B cell (primary cell): Measurements from ENCODE around the gene TENM4. TPM values are rescaled to one million over a fixed set of nuclear protein-coding genes. Genes with fewer than 3 reads are reported as not detected.

Experiments
- ATAC-seq: fragments of 200-7000 bp; cut with Tn5 transposase; one replicate; pipeline ENCODE4 v1.10.0; 2021; ENCODE audit warnings: low read depth, mild to moderate bottlenecking, moderate number of reproducible peaks, moderate library complexity
- CTCF ChIA-PET: fragments of 350-600 bp; sonication (Branson Sonifier 250); formaldehyde crosslinking; loops from one replicate; lab custom pipeline; 2021; ENCODE audit warnings: antibody characterized with exemption, inconsistent platforms; lab: Charles Lee
- POLR2A ChIA-PET: fragments of 350-600 bp; sonication (Branson Sonifier 250); formaldehyde crosslinking; loops from one replicate; lab custom pipeline; 2021; ENCODE audit warnings: antibody characterized with exemption; lab: Charles Lee
- DNase-seq: peaks from one replicate; pipeline ENCODE4 v3.0.0; 2013
- H2AFZ ChIP-seq: 2 replicates; pipeline ENCODE4 v1.6.1; 2012; ENCODE audit warnings: mild to moderate bottlenecking, low read depth, low read length; ENCODE audit not compliant: insufficient read depth, poor library complexity, severe bottlenecking
- H3K27ac ChIP-seq, 2 donors: 1 replicate in 1 of 2; 2 replicates in 1 of 2; pipeline ENCODE4 v1.5.1; 2012 to 2013; ENCODE audit warnings: low read length in 2 of 2, mild to moderate bottlenecking in 2 of 2, moderate library complexity in 1 of 2
- H3K27me3 ChIP-seq, 4 experiments: fragments of 200-600 bp in 1 of 4; sonication (generic) in 1 of 4; replicated peaks in 1 of 4; 1 replicate in 2 of 4; 2 replicates in 2 of 4; pipeline versions ENCODE4 v1.6.1 to v1.7.0; 2013 to 2016; ENCODE audit warnings: low read length in 3 of 4, mild to moderate bottlenecking in 2 of 4, mixed read lengths in 1 of 4, moderate library complexity in 1 of 4; ENCODE audit not compliant: insufficient read depth in 4 of 4, control insufficient read depth in 3 of 4; ENCODE audit errors: control extremely low read depth in 1 of 4
- H3K36me3 ChIP-seq, 2 experiments: replicated peaks in 1 of 2; 1 replicate in 1 of 2; 2 replicates in 1 of 2; pipeline versions ENCODE4 v1.6.1 to v1.7.1; 2013; ENCODE audit warnings: low read length in 1 of 2; ENCODE audit not compliant: insufficient read depth in 2 of 2, control insufficient read depth in 1 of 2; ENCODE audit errors: control extremely low read depth in 1 of 2, extremely low read depth in 1 of 2
- H3K4me1 ChIP-seq, 2 donors: fragments of 200-600 bp in 1 of 2; sonication (generic) in 1 of 2; 1 replicate in 1 of 2; 2 replicates in 1 of 2; pipeline versions ENCODE4 v1.5.1 to v1.6.1; 2013 to 2017; ENCODE audit warnings: low read length in 2 of 2; ENCODE audit not compliant: control insufficient read depth in 2 of 2, insufficient read depth in 2 of 2
- H3K4me2 ChIP-seq: replicated peaks from 2 replicates; pipeline ENCODE3; 2012; ENCODE audit warnings: mild to moderate bottlenecking, low read depth, low read length; ENCODE audit not compliant: poor library complexity, severe bottlenecking
- H3K4me3 ChIP-seq, 5 experiments: fragments of 200-600 bp in 1 of 5; sonication (generic) in 1 of 5; 1 replicate in 3 of 5; 2 replicates in 2 of 5; pipeline versions ENCODE4 v1.5.1 to v1.7.0; 2011 to 2016; ENCODE audit warnings: low read length in 4 of 5, mild to moderate bottlenecking in 4 of 5, low read depth in 2 of 5, control low read depth in 1 of 5, moderate library complexity in 1 of 5; ENCODE audit not compliant: insufficient read depth in 1 of 5; ENCODE audit errors: control extremely low read depth in 1 of 5, extremely low read depth in 1 of 5
- H3K79me2 ChIP-seq: fragments of 200-600 bp; sonication (generic); one replicate; pipeline ENCODE4 v1.6.0; 2016; ENCODE audit warnings: low read length; ENCODE audit not compliant: control insufficient read depth, insufficient read depth
- H3K9ac ChIP-seq: fragments of 200-600 bp; sonication (generic); 2 replicates; pipeline ENCODE4 v1.6.1; 2017; ENCODE audit warnings: mild to moderate bottlenecking, low read length, moderate library complexity
- H3K9me3 ChIP-seq, 3 donors: one replicate each; pipeline versions ENCODE4 v1.6.1 to v1.7.1; 2013; ENCODE audit warnings: low read length in 2 of 3; ENCODE audit not compliant: control insufficient read depth in 2 of 3, insufficient read depth in 1 of 3; ENCODE audit errors: control extremely low read depth in 1 of 3
- H4K20me1 ChIP-seq: 2 replicates; pipeline ENCODE4 v1.6.0; 2012; ENCODE audit warnings: mild to moderate bottlenecking, low read length; ENCODE audit not compliant: insufficient read depth, control insufficient read depth, poor library complexity, severe bottlenecking
- H3K27ac Mint-ChIP-seq: one replicate; pipeline ENCODE4 v1.8.0; 2021; ENCODE audit warnings: mixed read lengths
- H3K27me3 Mint-ChIP-seq: one replicate; pipeline ENCODE4 v1.8.0; 2021; ENCODE audit warnings: mixed read lengths
- H3K4me1 Mint-ChIP-seq: one replicate; pipeline ENCODE4 v1.8.0; 2021; ENCODE audit warnings: mixed read lengths
- H3K4me3 Mint-ChIP-seq: one replicate; pipeline ENCODE4 v1.8.0; 2021; ENCODE audit warnings: mixed read lengths
- H3K9me3 Mint-ChIP-seq: one replicate; pipeline ENCODE4 v1.8.0; 2022; ENCODE audit warnings: mixed read lengths; ENCODE audit not compliant: insufficient read depth
- CTCF ChIP-seq: fragments of 200-600 bp; IDR thresholded peaks from one replicate; pipeline ENCODE4 v1.8.0; 2022; ENCODE audit warnings: antibody characterized with exemption, mild to moderate bottlenecking
- EZH2 ChIP-seq: IDR thresholded peaks from 2 replicates; pipeline ENCODE4 v1.6.1; 2012; ENCODE audit warnings: borderline replicate concordance, low read depth, mild to moderate bottlenecking, moderate library complexity, low read length; ENCODE audit not compliant: insufficient read depth, poor library complexity, severe bottlenecking
- WGBS: methylation state at CpG from one replicate; pipeline ENCODE4 v1.1.5; 2013; ENCODE audit warnings: missing lambda C conversion rate; ENCODE audit not compliant: insufficient coverage; 5-methylcytosine and 5-hydroxymethylcytosine counted together
- intact Hi-C: fragments of 100-400 bp; cut with micrococcal nuclease; formaldehyde crosslinking; loops from one replicate; pipeline ENCODE4 v1.10.0; 2022
- polyA plus RNA-seq: library from polyadenylated mRNA; depleted of rRNA; stranded (reverse); fragments of >200 nt; gene quantifications from 2 replicates; pipeline ENCODE4 v1.2.3, GENCODE V29; 2012
- total RNA-seq, 2 donors: library from RNA; stranded (reverse); fragments of 120-200 nt in 1 of 2; gene quantifications; 1 replicate in 1 of 2; 2 replicates in 1 of 2; pipeline versions ENCODE4 v1.2.3 to v1.2.4, GENCODE V29; 2013 to 2022

Gene TENM4
- total and polyA plus RNA-seq, 2 donors (not counting 1 experiment from before 2014, with no cell fraction given) = 0.09 to 5.7 TPM

GRCh38 chr11:79074547-79074946, 366.3 kb downstream of the TENM4 start:
- ChIA-PET CTCF (interaction anchor here (1.6 to 2.7 kb wide), 2 partner anchors 12 to 429 kb away, joined by 8 to 16 read pairs; no protein-coding TSS in a partner anchor), POLR2A (no interaction called here)
- Mint-ChIP-seq H3K9me3 (no peaks in the 10 kb centered on the region), H3K27me3 (no peaks in the 10 kb centered on the region), H3K4me3 (no peak overlapping the region), H3K4me1 (no peaks in the 10 kb centered on the region), H3K27ac (no peak overlapping the region)
- Histone ChIP-seq H2AFZ (no peak overlapping the region), H3K4me3 (no peak overlapping the region), H3K4me2 (no peak overlapping the region), H3K36me3 (no peaks in the 10 kb centered on the region), H3K79me2 (no peaks in the 10 kb centered on the region), H3K27me3 (no peaks in the 10 kb centered on the region), H3K9ac (no peak overlapping the region), H4K20me1 (no peaks in the 10 kb centered on the region), H3K4me1 (no peaks in the 10 kb centered on the region), H3K9me3 (no peaks in the 10 kb centered on the region), H3K27ac (no peak overlapping the region)
- intact Hi-C loops = no loop called here
- TF ChIP-seq EZH2 (no peak), CTCF (no peak)
- 92% methylated on average over 3 of the region's 4 CpGs for WGBS
- DNase-seq = no peak
- no peak for ATAC-seq

DNA sequence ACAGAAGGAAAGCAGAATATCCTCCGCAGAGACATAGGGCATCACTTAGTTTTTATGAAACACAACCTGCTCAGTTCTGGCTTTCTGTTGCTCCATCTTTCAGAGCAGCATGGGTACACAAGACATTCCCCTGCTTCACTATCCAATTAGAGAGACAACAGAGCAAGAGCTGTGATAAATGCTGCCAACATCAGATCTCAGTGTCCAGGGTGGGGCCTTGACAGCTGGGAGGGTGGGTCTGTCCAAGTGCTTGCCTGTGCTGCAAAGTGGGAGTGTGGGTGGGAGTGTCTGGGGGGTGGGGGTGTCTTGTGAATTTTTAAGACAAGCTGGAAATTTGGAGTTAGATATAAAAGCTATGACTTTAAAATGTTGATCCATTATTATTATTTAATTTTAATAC, 369.6 kb downstream of the TENM4 start:
- no peak overlapping the region for H3K4me3 ChIP-seq
- no peak overlapping the region for H3K4me2 ChIP-seq
- no peaks in the 10 kb centered on the region for H3K4me1 ChIP-seq
- no peaks in the 10 kb centered on the region for H3K36me3 ChIP-seq
- no peaks in the 10 kb centered on the region for H3K4me1 Mint-ChIP-seq
- DNase-seq (no peak), ATAC-seq (no peak)
- intact Hi-C loops = no loop called here
- no peaks in the 10 kb centered on the region for H4K20me1 ChIP-seq
- no peaks in the 10 kb centered on the region for H3K9me3 ChIP-seq
- no peak overlapping the region for H3K27ac Mint-ChIP-seq
- ChIA-PET POLR2A (no interaction called here), CTCF (interaction anchor here (1.0 kb wide), 1 partner anchor 11 kb away, joined by 3 read pairs; no protein-coding TSS in a partner anchor)
- no peak overlapping the region for H2AFZ ChIP-seq
- H3K27me3 ChIP-seq = no peaks in the 10 kb centered on the region
- WGBS = 100% methylated on average over 1 of the region's 1 CpG
- H3K9me3 Mint-ChIP-seq = no peaks in the 10 kb centered on the region
- no peak overlapping the region for H3K4me3 Mint-ChIP-seq
- H3K27me3 Mint-ChIP-seq = peaks cover 8% of the 10 kb centered on the region
- no peaks in the 10 kb centered on the region for H3K79me2 ChIP-seq
- H3K9ac ChIP-seq = no peak overlapping the region
- TF ChIP-seq EZH2 (no peak), CTCF (no peak)
- H3K27ac ChIP-seq = no peak overlapping the region
